HepG2 (cell line): ENCODE measurements around the gene ATIC. TPM values are rescaled to one million over a fixed set of nuclear protein-coding genes. Genes with fewer than 3 reads are reported as not detected.

ENCODE experiments used
- ATAC-seq: fragments of 200-7000 bp; cut with Tn5 transposase; 3 replicates; pipeline ENCODE4 v1.9.1; 2020; ENCODE audit warnings: mild to moderate bottlenecking, moderate library complexity
- BruUV-seq: library from RNA; stranded (reverse); fragments of 400-500 nt; replicated peaks from 2 replicates; lab custom pipeline; 2021; lab: Mats Ljungman, UMichigan
- CTCF ChIA-PET: fragments of 300-600 bp; formaldehyde crosslinking; extraction: SDS; loops from one replicate; lab custom pipeline; 2021; ENCODE audit warnings: low total read pairs, inconsistent platforms, low intra/inter-chr PET ratio; lab: Yijun Ruan, JAX
- POLR2A ChIA-PET: fragments of 350-600 bp; sonication (Branson Sonifier 250); formaldehyde crosslinking; loops from one replicate; lab custom pipeline; 2020; ENCODE audit warnings: antibody characterized with exemption, inconsistent platforms; lab: Yijun Ruan, JAX
- DNase-seq: peaks from one replicate; pipeline ENCODE4 v3.0.0-alpha.2; 2015; ENCODE audit warnings: low spot score
- FAIRE-seq: peaks from 3 replicates; lab custom pipeline; 2011; peaks lifted over from hg19 to GRCh38; lab: Jason Lieb, UNC
- H2AFZ ChIP-seq: one replicate; pipeline ENCODE4 v1.6.1; 2011; ENCODE audit warnings: low read length, inconsistent platforms
- H3K27ac ChIP-seq: fragments of 300-600 bp; 3 replicates; pipeline ENCODE4 v1.8.0; 2011; ENCODE audit warnings: mixed run types, mild to moderate bottlenecking, mixed read lengths, low read length, inconsistent platforms; ENCODE audit not compliant: insufficient read depth; ENCODE audit errors: extremely low read length
- H3K27me3 ChIP-seq, 2 experiments: fragments of 200-600 bp in 1 of 2; 2 replicates in 1 of 2; 3 replicates in 1 of 2; pipeline versions ENCODE4 v1.6.0 to v1.8.0; 2011; ENCODE audit warnings: low read length in 2 of 2, mild to moderate bottlenecking in 2 of 2, moderate library complexity in 2 of 2, inconsistent platforms in 1 of 2; ENCODE audit not compliant: insufficient read depth in 2 of 2, control insufficient read depth in 1 of 2
- H3K36me3 ChIP-seq, 2 experiments: fragments of 200-600 bp in 1 of 2; replicated peaks in 1 of 2; 2 replicates in 1 of 2; 3 replicates in 1 of 2; pipeline versions ENCODE4 v1.5.1 to v1.8.0; 2011; ENCODE audit warnings: low read length in 2 of 2, inconsistent platforms in 1 of 2; ENCODE audit not compliant: insufficient read depth in 2 of 2, control insufficient read depth in 1 of 2
- H3K4me1 ChIP-seq: 2 replicates; pipeline ENCODE4 v1.5.1; 2012; ENCODE audit warnings: low read length, inconsistent platforms; ENCODE audit not compliant: insufficient read depth
- H3K4me2 ChIP-seq: 2 replicates; pipeline ENCODE4 v1.6.0; 2011; ENCODE audit warnings: low read depth, low read length, inconsistent platforms
- H3K4me3 ChIP-seq, 3 experiments: fragments of 200-600 bp in 1 of 3; sonication (generic), shearing (Covaris generic) in 1 of 3; replicated peaks in 1 of 3; 2 replicates each; pipeline ENCODE4 v1.5.1; 2011 to 2016; ENCODE audit warnings: low read length in 3 of 3, inconsistent platforms in 2 of 3, low read depth in 2 of 3, mild to moderate bottlenecking in 2 of 3, control low read depth in 1 of 3, mixed read lengths in 1 of 3; ENCODE audit not compliant: insufficient read depth in 1 of 3
- H3K79me2 ChIP-seq: one replicate; pipeline ENCODE4 v1.6.1; 2011; ENCODE audit warnings: low read length, inconsistent platforms; ENCODE audit not compliant: insufficient read depth
- H3K9ac ChIP-seq: 2 replicates; pipeline ENCODE4 v1.6.0; 2011; ENCODE audit warnings: mild to moderate bottlenecking, low read depth, low read length, inconsistent platforms; ENCODE audit not compliant: insufficient read depth
- H3K9me3 ChIP-seq: 2 replicates; pipeline ENCODE4 v1.5.1; 2012; ENCODE audit warnings: mild to moderate bottlenecking, low read length
- H4K20me1 ChIP-seq: 2 replicates; pipeline ENCODE4 v1.6.0; 2011; ENCODE audit warnings: inconsistent platforms, mild to moderate bottlenecking, low read length, moderate library complexity; ENCODE audit not compliant: insufficient read depth
- CREB1 ChIP-seq, 2 experiments: fragments of 450-650 bp in 1 of 2; IDR thresholded peaks; 2 replicates each; pipeline ENCODE4 v1.6.1; 2016 to 2017; ENCODE audit warnings: control low read depth in 1 of 2, mild to moderate bottlenecking in 1 of 2, missing compliant biosample characterization in 1 of 2, missing genetic modification characterization in 1 of 2
- IKZF4 ChIP-seq: sonication (generic); formaldehyde crosslinking; IDR thresholded peaks from 2 replicates; pipeline ENCODE4 v1.5.1; 2020; ENCODE audit warnings: borderline replicate concordance, mild to moderate bottlenecking, low read depth, missing genetic modification reagents; ENCODE audit errors: not compliant biosample characterization
- NCOA2 ChIP-seq: sonication (generic); formaldehyde crosslinking; IDR thresholded peaks from 2 replicates; pipeline ENCODE4 v1.8.0; 2022; ENCODE audit warnings: inconsistent platforms
- RBFOX2 ChIP-seq: fragments of 200-400 bp; formaldehyde crosslinking; IDR thresholded peaks from 2 replicates; pipeline ENCODE4 v1.6.1; 2017; ENCODE audit warnings: low read depth, mild to moderate bottlenecking, low read length
- SSRP1 ChIP-seq: IDR thresholded peaks from 2 replicates; pipeline ENCODE4 v1.6.1; 2016; ENCODE audit warnings: control low read depth
- SUZ12 ChIP-seq: fragments of 150-350 bp; IDR thresholded peaks from 2 replicates; pipeline ENCODE4 v1.6.1; 2014; ENCODE audit warnings: low read depth, low read length
- ZNF10 ChIP-seq: sonication (generic); formaldehyde crosslinking; IDR thresholded peaks from 2 replicates; pipeline ENCODE4 v1.4.0; 2020; ENCODE audit warnings: mild to moderate bottlenecking, low read depth, missing genetic modification reagents, borderline replicate concordance
- ZNF253 ChIP-seq: sonication (generic); formaldehyde crosslinking; IDR thresholded peaks from 2 replicates; pipeline ENCODE4 v1.8.0; 2022; ENCODE audit warnings: mild to moderate bottlenecking, missing genetic modification reagents, borderline replicate concordance
- ZNF501 ChIP-seq: sonication (generic); formaldehyde crosslinking; IDR thresholded peaks from 2 replicates; pipeline ENCODE4 v1.5.1; 2020; ENCODE audit warnings: mild to moderate bottlenecking, moderate library complexity, missing genetic modification reagents
- WGBS: methylation state at CpG from one replicate; pipeline ENCODE4 v1.1.6; 2017; ENCODE audit warnings: low lambda C conversion rate; 5-methylcytosine and 5-hydroxymethylcytosine counted together
- in situ Hi-C: cut with HindIII; loops from 2 replicates; pipeline ENCODE4 v1.10.0; 2017; ENCODE audit warnings: low pct_unique_long_range_greater_than_20kb; ENCODE audit not compliant: extremely low pct_ligation_motif_present
- intact Hi-C: fragments of 100-400 bp; cut with micrococcal nuclease; formaldehyde crosslinking; loops from one replicate; pipeline ENCODE4 v1.10.0; 2022; ENCODE audit not compliant: unreplicated experiment
- polyA plus RNA-seq, 8 experiments: library from polyadenylated mRNA; depleted of rRNA in 3 of 8; stranded (reverse) in 7 of 8; unstranded in 1 of 8; fragments of >200 nt; fragmentation: Illumina TruSeq in 4 of 8; extraction: Trizol in 4 of 8; gene quantifications; 2 replicates each; pipeline versions ENCODE4 v1.2.1 to v1.2.3, GENCODE V29; 2011 to 2016; ENCODE audit warnings: low read depth in 4 of 8, missing spikeins in 1 of 8, mixed read lengths in 1 of 8; ENCODE audit not compliant: insufficient read depth in 1 of 8
- total RNA-seq, 5 experiments: library from RNA; depleted of rRNA; stranded (reverse); fragments of >200 nt; fragmentation: Illumina TruSeq; extraction: Trizol; gene quantifications; 2 replicates each; pipeline ENCODE4 v1.2.3, GENCODE V29; 2016; ENCODE audit warnings: low read depth in 1 of 5
- TF ChIP-seq, protein P1 (sequence below): IDR thresholded peaks from 2 replicates; pipeline ENCODE4 v1.4.0; 2020; ENCODE audit warnings: mild to moderate bottlenecking, missing genetic modification reagents
- TF ChIP-seq, protein P2 (sequence below): sonication (generic); formaldehyde crosslinking; IDR thresholded peaks from 2 replicates; pipeline ENCODE4 v1.5.1; 2020; ENCODE audit warnings: missing genetic modification reagents, mild to moderate bottlenecking, borderline replicate concordance
- TF ChIP-seq, protein P3 (sequence below), 2 experiments: IDR thresholded peaks; 2 replicates each; pipeline ENCODE4 v1.6.1; 2011 to 2012; ENCODE audit warnings: low read length in 2 of 2, borderline replicate concordance in 1 of 2, low read depth in 1 of 2, mild to moderate bottlenecking in 1 of 2, moderate library complexity in 1 of 2
- TF ChIP-seq, protein P4 (sequence below): sonication (generic); formaldehyde crosslinking; IDR thresholded peaks from 2 replicates; pipeline ENCODE4 v1.5.0; 2020; ENCODE audit warnings: missing genetic modification reagents

The ATIC gene
- total and polyA plus RNA-seq, 2 of the 13 experiments (the other 11 are each of a cell fraction or from before 2014, with no cell fraction given) = 89.8 to 146 TPM

DNA sequence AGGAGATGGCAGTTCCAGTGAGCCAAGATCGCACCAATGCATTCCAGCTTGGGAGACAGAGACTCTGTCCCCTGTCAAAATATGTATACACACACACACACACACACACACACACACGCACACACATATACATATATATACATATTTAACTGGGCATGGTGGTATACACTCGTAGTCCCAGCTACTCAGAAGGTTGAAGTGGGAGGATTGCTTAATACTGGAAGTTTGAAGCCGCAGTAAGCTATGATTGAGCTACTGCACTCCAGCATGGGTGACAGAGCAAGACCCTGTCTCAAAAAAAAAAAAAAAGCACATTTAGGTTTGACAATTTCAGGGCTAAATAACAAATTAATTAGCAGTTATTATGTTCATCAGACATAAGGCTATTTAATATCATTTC is 36.0 kb upstream of the ATIC start:
- DNase-seq = no peak
- H3K4me3 ChIP-seq = no peak overlapping the region
- in situ Hi-C loops (no loop called here), intact Hi-C loops (no loop called here)
- ChIA-PET POLR2A (no interaction called here), CTCF (no interaction called here)
- no peak overlapping the region for H3K27ac ChIP-seq
- no TSS peak for BruUV-seq
- no peaks in the 10 kb centered on the region for H3K79me2 ChIP-seq
- no peaks in the 10 kb centered on the region for H3K4me1 ChIP-seq
- no peak for FAIRE-seq
- no peak overlapping the region for H2AFZ ChIP-seq
- no peaks in the 10 kb centered on the region for H4K20me1 ChIP-seq
- H3K36me3 ChIP-seq = no peaks in the 10 kb centered on the region
- WGBS = 50% methylated on average over 4 of the region's 4 CpGs
- no peaks in the 10 kb centered on the region for H3K9me3 ChIP-seq
- H3K4me2 ChIP-seq = no peak overlapping the region
- no peak overlapping the region for H3K9ac ChIP-seq
- no peak for ATAC-seq
- no peaks in the 10 kb centered on the region; a peak in 1 of 5 replicates for H3K27me3 ChIP-seq
- TF ChIP-seq, protein P1, sequence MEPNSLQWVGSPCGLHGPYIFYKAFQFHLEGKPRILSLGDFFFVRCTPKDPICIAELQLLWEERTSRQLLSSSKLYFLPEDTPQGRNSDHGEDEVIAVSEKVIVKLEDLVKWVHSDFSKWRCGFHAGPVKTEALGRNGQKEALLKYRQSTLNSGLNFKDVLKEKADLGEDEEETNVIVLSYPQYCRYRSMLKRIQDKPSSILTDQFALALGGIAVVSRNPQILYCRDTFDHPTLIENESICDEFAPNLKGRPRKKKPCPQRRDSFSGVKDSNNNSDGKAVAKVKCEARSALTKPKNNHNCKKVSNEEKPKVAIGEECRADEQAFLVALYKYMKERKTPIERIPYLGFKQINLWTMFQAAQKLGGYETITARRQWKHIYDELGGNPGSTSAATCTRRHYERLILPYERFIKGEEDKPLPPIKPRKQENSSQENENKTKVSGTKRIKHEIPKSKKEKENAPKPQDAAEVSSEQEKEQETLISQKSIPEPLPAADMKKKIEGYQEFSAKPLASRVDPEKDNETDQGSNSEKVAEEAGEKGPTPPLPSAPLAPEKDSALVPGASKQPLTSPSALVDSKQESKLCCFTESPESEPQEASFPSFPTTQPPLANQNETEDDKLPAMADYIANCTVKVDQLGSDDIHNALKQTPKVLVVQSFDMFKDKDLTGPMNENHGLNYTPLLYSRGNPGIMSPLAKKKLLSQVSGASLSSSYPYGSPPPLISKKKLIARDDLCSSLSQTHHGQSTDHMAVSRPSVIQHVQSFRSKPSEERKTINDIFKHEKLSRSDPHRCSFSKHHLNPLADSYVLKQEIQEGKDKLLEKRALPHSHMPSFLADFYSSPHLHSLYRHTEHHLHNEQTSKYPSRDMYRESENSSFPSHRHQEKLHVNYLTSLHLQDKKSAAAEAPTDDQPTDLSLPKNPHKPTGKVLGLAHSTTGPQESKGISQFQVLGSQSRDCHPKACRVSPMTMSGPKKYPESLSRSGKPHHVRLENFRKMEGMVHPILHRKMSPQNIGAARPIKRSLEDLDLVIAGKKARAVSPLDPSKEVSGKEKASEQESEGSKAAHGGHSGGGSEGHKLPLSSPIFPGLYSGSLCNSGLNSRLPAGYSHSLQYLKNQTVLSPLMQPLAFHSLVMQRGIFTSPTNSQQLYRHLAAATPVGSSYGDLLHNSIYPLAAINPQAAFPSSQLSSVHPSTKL (CRISPR knock-in tag) = no peak
- TF ChIP-seq IKZF4 (CRISPR knock-in tag) (no peak), ZNF253 (CRISPR knock-in tag) (no peak), ZNF501 (CRISPR knock-in tag) (no peak), ZNF10 (no peak), SUZ12 (no peak), CREB1 (IDR thresholded peaks at IDR 0.05) (no peak), CREB1 (CRISPR knock-in tag; IDR thresholded peaks at IDR 0.05) (no peak), RBFOX2 (no peak), NCOA2 (no peak), SSRP1 (CRISPR knock-in tag) (no peak)
- TF ChIP-seq, protein P2, sequence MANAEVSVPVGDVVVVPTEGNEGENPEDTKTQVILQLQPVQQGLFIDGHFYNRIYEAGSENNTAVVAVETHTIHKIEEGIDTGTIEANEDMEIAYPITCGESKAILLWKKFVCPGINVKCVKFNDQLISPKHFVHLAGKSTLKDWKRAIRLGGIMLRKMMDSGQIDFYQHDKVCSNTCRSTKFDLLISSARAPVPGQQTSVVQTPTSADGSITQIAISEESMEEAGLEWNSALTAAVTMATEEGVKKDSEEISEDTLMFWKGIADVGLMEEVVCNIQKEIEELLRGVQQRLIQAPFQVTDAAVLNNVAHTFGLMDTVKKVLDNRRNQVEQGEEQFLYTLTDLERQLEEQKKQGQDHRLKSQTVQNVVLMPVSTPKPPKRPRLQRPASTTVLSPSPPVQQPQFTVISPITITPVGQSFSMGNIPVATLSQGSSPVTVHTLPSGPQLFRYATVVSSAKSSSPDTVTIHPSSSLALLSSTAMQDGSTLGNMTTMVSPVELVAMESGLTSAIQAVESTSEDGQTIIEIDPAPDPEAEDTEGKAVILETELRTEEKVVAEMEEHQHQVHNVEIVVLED (CRISPR knock-in tag) = no peak
- TF ChIP-seq, protein P3, sequence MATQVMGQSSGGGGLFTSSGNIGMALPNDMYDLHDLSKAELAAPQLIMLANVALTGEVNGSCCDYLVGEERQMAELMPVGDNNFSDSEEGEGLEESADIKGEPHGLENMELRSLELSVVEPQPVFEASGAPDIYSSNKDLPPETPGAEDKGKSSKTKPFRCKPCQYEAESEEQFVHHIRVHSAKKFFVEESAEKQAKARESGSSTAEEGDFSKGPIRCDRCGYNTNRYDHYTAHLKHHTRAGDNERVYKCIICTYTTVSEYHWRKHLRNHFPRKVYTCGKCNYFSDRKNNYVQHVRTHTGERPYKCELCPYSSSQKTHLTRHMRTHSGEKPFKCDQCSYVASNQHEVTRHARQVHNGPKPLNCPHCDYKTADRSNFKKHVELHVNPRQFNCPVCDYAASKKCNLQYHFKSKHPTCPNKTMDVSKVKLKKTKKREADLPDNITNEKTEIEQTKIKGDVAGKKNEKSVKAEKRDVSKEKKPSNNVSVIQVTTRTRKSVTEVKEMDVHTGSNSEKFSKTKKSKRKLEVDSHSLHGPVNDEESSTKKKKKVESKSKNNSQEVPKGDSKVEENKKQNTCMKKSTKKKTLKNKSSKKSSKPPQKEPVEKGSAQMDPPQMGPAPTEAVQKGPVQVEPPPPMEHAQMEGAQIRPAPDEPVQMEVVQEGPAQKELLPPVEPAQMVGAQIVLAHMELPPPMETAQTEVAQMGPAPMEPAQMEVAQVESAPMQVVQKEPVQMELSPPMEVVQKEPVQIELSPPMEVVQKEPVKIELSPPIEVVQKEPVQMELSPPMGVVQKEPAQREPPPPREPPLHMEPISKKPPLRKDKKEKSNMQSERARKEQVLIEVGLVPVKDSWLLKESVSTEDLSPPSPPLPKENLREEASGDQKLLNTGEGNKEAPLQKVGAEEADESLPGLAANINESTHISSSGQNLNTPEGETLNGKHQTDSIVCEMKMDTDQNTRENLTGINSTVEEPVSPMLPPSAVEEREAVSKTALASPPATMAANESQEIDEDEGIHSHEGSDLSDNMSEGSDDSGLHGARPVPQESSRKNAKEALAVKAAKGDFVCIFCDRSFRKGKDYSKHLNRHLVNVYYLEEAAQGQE (IDR thresholded peaks at IDR 0.05; ENCODE audit: borderline replicate concordance in 1 of 2, low read depth in 1 of 2, low read length in 2 of 2) = no peak
- TF ChIP-seq, protein P4, sequence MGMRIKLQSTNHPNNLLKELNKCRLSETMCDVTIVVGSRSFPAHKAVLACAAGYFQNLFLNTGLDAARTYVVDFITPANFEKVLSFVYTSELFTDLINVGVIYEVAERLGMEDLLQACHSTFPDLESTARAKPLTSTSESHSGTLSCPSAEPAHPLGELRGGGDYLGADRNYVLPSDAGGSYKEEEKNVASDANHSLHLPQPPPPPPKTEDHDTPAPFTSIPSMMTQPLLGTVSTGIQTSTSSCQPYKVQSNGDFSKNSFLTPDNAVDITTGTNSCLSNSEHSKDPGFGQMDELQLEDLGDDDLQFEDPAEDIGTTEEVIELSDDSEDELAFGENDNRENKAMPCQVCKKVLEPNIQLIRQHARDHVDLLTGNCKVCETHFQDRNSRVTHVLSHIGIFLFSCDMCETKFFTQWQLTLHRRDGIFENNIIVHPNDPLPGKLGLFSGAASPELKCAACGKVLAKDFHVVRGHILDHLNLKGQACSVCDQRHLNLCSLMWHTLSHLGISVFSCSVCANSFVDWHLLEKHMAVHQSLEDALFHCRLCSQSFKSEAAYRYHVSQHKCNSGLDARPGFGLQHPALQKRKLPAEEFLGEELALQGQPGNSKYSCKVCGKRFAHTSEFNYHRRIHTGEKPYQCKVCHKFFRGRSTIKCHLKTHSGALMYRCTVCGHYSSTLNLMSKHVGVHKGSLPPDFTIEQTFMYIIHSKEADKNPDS = no peak
